Amniotic epithelial cell (primary cell): ENCODE results near the gene UROC1.

Source experiments
- DNase-seq: peaks from one replicate; pipeline ENCODE4 v3.0.0-alpha.2; 2010; ENCODE audit warnings: low read depth

Gene UROC1

GRCh38 chr3:126439968-126440708 is 77.4 kb downstream of the UROC1 start:
- DNase-seq: no peak

DNA sequence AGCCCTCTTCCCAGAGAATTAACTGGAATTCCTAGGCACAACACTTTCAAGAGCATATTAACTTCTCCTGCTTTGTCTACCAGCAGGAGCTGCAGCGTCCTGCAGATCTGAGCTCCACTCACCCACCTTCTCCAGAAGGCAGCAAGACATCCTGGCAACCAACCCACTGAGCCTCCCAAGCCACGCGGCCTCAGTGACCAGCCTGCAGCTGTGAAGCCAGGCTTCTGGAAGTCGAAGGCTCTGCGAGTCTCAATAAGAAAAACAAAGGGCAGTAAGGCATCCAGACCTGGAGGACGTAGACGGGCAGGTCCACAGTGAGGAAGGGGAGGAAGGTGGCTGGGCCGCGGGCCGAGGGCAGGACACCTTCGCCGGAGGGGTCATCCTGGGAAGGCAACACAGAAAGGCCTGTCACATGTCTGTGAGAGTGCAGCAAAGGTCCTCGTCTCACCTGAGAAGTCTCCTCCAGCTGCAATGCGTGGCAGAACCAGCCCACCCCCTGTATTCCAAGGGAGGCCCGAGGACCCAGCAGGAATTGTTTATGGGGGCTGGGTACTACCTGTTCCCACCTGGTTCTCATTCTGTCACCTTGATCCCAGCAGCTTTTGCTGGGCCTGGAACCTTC is 78.1 kb downstream of the UROC1 start:
- DNase-seq: no peak

DNA sequence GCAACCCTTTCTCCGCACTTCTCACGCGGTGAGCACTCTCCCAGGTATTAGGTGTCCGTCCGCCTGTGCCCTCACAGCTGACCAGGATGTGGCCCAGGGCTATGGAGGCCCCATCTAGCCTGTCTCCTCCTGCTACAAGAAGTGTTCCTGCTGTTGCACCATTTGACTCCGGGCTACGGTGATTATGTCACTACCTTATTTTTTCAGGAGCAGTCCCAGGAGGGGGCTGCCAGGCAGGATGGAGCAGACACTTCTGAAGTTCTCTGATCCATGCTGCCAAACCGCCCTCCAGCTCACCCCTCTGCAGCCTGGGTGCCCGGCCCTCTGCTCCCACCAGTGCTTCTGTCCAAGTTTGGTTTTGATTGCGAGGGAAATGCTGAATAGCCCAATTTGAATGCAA is 78.8 kb downstream of the UROC1 start:
- DNase-seq: no peak

- DNase-seq: no peak
These were observed 79.4 kb downstream of the UROC1 start for GRCh38 chr3:126438186-126438585.

DNA sequence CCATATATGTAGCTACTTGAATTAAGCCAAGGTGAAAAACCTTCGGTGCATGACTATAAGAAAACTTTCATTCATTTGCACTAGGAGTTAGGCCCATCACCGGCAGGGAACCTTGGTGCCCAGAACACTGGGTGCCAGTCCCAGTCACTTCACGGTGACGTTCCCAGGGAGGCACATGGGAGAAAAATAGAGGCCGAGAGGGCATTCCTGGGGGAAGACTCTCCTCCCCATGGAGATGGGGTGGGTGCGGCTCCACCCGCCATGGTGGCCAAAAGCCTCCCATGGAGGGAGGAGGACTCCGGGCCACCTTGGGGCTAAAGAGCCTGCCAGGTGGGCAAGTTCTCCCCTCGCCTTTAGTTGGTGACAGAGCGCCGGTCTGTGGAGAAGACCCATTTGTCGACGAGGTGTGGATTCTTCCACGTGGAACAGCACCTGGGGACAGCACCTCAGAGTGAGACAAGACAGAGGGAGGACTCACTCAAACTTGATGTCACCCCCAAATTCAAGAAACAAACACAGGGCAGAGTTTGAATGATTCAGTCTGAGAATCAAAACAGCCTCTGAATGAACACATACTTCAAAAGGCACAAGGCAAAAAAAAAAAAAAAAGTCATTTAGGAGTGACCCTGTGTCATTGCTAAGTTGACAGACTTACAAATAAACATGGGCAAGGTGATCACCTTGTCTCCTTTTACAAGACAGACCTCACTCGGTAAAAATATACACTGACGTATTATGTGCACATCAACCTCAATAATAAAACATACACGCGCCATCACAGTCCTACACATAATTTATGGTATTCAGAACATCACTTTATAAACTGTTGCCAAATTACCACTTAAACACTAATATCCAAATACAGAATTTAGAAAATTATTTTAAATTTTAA is 80.5 kb downstream of the UROC1 start:
- no peak for DNase-seq

GRCh38 chr3:126435456-126436315 is 81.9 kb downstream of the UROC1 start:
- no peak for DNase-seq

DNA sequence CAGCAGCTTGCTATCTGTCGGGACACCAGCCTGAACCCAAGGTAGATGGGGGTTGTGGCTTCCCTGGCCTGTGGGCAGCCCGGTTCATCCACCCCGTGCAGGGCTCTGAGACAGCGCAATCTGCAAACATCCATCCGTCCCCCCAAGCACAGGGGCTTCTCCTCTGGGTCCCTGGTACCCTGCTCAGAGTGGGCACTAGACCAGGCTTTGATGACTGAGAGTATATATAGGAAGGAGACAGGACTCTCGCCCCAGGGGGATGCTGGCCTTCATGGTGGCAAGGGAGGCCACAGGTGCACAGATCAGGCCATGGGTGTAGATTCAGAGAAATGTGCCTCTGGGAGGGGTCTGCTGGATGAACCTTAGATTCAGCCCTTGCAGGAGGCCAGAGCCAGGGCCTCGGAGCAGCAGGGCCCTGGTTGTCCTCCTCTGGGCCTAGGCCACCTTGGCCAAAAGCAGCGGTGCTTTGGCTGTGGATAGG is 82.6 kb downstream of the UROC1 start:
- DNase-seq: no peak

DNA sequence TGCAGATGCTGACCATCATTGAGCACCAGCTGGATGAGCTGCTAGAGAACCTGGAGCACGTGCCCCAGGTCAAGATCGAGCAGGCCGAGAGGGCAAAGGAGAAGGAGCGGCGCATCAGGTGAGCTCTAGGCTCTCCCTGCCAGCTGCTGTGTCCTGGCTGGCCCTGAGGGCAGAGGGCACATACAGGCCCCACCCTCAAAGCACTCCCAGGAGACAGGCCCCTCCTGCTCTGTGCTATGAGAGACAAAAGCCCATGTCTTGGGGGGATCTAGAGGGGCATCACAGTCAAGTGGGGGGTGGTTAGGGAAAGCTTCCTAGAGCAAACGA is 83.3 kb downstream of the UROC1 start:
- DNase-seq: no peak

DNA sequence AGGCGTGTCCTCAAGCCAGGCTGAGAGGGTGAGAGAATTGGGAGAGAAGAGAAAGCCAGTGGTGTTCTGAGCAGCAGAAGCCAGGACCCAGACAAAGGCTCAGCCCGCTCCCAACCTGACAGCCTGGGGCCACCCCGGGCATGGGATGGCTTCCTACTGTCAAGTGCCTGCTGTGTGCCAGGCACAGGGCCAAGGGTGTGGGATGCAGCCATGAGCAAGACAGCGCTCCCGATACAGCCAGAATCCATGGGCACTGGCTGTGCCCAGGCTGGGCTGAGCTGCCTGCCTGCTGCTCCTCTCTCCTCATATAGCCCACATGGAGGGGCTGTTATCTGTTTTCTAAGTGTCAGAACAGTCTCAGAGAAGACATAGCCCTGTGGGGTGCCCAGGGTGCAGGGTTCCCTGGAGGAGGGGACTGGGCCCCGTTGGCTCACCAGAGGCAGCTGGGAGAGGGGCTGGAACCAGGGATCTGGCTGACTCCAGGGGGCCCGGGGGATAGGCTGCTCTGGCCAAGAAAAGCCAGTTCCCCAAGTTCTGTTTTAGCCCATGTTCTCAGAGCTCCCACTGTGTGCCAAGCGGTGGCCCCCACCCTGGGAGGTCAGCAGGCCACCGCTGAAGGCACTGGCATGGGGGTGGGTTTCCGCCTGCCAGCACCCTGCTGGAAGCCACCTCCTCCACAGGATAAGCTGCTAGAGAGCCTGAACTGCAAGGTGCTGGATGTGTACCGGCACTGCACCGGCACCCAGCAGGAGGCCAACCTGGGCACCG is 83.9 kb downstream of the UROC1 start:
- DNase-seq: no peak

DNA sequence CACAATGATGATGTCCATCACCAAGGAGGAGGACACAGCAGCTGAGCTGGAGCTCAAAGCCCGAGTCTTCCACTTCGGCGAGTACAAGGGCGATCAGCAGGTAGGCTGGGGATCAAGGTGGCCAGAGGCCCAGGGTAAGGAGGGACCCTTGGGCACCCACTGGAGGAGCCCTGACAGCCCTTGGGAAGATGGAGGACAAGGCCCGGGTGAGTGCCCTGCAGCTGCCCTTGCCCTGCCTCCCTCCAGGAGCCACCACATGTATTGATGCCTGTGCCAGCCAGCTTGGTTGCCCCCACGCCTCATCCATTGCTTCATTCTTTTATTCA is 84.5 kb downstream of the UROC1 start:
- no peak for DNase-seq

GRCh38 chr3:126432361-126433104 is 85.0 kb downstream of the UROC1 start:
- DNase-seq: peak; percentile 8
